Tibial artery (tissue), 4 donors: ENCODE measurements around the gene GABRR1.

Experiments used
- DNase-seq, 2 donors: peaks; one replicate each; pipeline ENCODE4 v3.0.0-alpha.2; 2019
- H3K27ac ChIP-seq, 2 donors: fragments of 200-600 bp; sonication (generic) in 1 of 2; 1 replicate in 1 of 2; 2 replicates in 1 of 2; pipeline ENCODE4 v1.5.1; 2018 to 2019; ENCODE audit warnings: mild to moderate bottlenecking in 1 of 2
- H3K27me3 ChIP-seq, 2 donors: fragments of 200-600 bp; sonication (generic) in 1 of 2; one replicate each; pipeline versions ENCODE4 v1.5.1 to v1.6.0; 2016 to 2019
- H3K36me3 ChIP-seq, 3 donors: fragments of 200-600 bp; sonication (generic) in 2 of 3; one replicate each; pipeline ENCODE4 v1.5.1; 2016 to 2019; ENCODE audit warnings: mild to moderate bottlenecking in 2 of 3
- H3K4me1 ChIP-seq, 4 donors: fragments of 200-600 bp; sonication (generic) in 2 of 4; 1 replicate in 3 of 4; 2 replicates in 1 of 4; pipeline ENCODE4 v1.5.1; 2016 to 2019
- H3K4me3 ChIP-seq, 2 donors: fragments of 200-600 bp; sonication (generic) in 1 of 2; 1 replicate in 1 of 2; 2 replicates in 1 of 2; pipeline ENCODE4 v1.5.1; 2018 to 2019; ENCODE audit warnings: mild to moderate bottlenecking in 2 of 2
- H3K9me3 ChIP-seq, 3 donors: fragments of 200-600 bp; sonication (generic) in 1 of 3; one replicate each; pipeline ENCODE4 v1.5.1; 2016 to 2019
- intact Hi-C: fragments of 100-400 bp; cut with DNase I; formaldehyde crosslinking; loops from one replicate; pipeline ENCODE4 v1.15.0; 2023; ENCODE audit warnings: low total_unique reads
- TF ChIP-seq, protein P1 (sequence below), 2 experiments: fragments of 200-600 bp in 1 of 2; fragments of 450-650 bp in 1 of 2; IDR thresholded peaks; one replicate each; pipeline ENCODE4 v1.5.1; 2017 to 2019; ENCODE audit warnings: antibody characterized with exemption in 2 of 2, mild to moderate bottlenecking in 1 of 2, moderate library complexity in 1 of 2

GABRR1 gene

DNA sequence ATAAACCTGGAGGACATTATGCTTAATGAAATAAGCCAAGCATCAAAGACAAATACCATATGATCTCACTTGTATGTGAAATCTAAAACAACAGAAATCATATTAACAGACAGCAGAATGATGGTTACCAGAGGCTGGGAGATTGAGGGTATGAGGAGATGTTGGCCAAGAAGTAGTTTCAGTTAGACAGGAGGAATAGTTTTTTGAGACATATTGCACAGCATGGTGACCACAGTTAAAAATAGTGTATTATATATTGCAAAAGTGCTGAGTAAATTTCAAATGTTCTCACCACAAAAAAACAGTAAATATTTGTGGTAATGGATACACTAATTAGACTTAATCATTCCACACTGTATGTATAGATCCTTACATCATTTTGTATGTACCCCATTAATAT, 1.8 kb downstream of the GABRR1 start:
- TF ChIP-seq, protein P1, sequence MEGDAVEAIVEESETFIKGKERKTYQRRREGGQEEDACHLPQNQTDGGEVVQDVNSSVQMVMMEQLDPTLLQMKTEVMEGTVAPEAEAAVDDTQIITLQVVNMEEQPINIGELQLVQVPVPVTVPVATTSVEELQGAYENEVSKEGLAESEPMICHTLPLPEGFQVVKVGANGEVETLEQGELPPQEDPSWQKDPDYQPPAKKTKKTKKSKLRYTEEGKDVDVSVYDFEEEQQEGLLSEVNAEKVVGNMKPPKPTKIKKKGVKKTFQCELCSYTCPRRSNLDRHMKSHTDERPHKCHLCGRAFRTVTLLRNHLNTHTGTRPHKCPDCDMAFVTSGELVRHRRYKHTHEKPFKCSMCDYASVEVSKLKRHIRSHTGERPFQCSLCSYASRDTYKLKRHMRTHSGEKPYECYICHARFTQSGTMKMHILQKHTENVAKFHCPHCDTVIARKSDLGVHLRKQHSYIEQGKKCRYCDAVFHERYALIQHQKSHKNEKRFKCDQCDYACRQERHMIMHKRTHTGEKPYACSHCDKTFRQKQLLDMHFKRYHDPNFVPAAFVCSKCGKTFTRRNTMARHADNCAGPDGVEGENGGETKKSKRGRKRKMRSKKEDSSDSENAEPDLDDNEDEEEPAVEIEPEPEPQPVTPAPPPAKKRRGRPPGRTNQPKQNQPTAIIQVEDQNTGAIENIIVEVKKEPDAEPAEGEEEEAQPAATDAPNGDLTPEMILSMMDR (IDR thresholded peaks at IDR 0.05) = no peak

DNA sequence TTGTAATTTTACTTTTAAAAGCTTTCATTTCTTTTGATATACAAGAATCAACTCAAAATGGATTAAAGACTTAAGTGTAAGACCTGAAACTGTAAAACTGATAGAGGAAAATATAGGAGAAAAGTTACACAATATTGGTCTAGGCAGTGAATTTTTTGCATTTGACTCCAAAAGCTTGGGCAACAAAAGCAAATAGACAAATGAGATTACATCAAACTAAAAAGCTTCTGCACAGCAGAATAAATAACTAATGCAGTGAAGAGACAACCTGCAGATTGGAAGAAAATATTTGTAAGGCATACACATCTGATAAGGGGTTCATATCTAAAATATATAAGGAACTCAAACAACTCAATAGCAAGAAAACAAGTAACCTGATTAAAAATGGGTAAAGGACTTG, 3.0 kb downstream of the GABRR1 start:
- intact Hi-C loops = no loop called here
- Histone ChIP-seq H3K4me1 (peaks cover 0 to 14% (median 9%) of the 10 kb centered on the region in 4 donors), H3K4me3 (no peak overlapping the region), H3K9me3 (no peaks in the 10 kb centered on the region), H3K36me3 (no peaks in the 10 kb centered on the region), H3K27me3 (no peaks in the 10 kb centered on the region), H3K27ac (no peak overlapping the region)
- TF ChIP-seq, protein P1 (IDR thresholded peaks at IDR 0.05) = no peak
- no peak for DNase-seq

More for the DNA sequence above, 1.8 kb downstream of the GABRR1 start:
- intact Hi-C loops = no loop called here
- H3K4me3 ChIP-seq = no peak overlapping the region
- peaks cover 0 to 14% (median 9%) of the 10 kb centered on the region in 4 donors for H3K4me1 ChIP-seq
- DNase-seq = no peak
- H3K9me3 ChIP-seq = no peaks in the 10 kb centered on the region
- H3K27ac ChIP-seq = no peak overlapping the region
- no peaks in the 10 kb centered on the region for H3K36me3 ChIP-seq
- H3K27me3 ChIP-seq = no peaks in the 10 kb centered on the region

- no peaks in the 10 kb centered on the region for H3K36me3 ChIP-seq
- intact Hi-C loops = no loop called here
- peaks cover 0 to 17% (median 7%) of the 10 kb centered on the region in 4 donors for H3K4me1 ChIP-seq
- DNase-seq = no peak
- TF ChIP-seq, protein P1 (IDR thresholded peaks at IDR 0.05) = no peak
- H3K27ac ChIP-seq = no peak overlapping the region
- no peak overlapping the region for H3K4me3 ChIP-seq
- no peaks in the 10 kb centered on the region for H3K27me3 ChIP-seq
- H3K9me3 ChIP-seq = no peaks in the 10 kb centered on the region
These were observed 4.7 kb downstream of the GABRR1 start for GRCh38 chr6:89212472-89212871.

- H3K9me3 ChIP-seq = no peaks in the 10 kb centered on the region
- intact Hi-C loops = no loop called here
- no peak for DNase-seq
- TF ChIP-seq, protein P1 (IDR thresholded peaks at IDR 0.05) = no peak
- no peak overlapping the region for H3K4me3 ChIP-seq
- no peaks in the 10 kb centered on the region for H3K36me3 ChIP-seq
- no peak overlapping the region for H3K27ac ChIP-seq
- H3K4me1 ChIP-seq = peaks cover 0 to 22% (median 12%) of the 10 kb centered on the region in 4 donors
- no peaks in the 10 kb centered on the region for H3K27me3 ChIP-seq
These were observed 7.7 kb downstream of the GABRR1 start for GRCh38 chr6:89209457-89209856.

DNA sequence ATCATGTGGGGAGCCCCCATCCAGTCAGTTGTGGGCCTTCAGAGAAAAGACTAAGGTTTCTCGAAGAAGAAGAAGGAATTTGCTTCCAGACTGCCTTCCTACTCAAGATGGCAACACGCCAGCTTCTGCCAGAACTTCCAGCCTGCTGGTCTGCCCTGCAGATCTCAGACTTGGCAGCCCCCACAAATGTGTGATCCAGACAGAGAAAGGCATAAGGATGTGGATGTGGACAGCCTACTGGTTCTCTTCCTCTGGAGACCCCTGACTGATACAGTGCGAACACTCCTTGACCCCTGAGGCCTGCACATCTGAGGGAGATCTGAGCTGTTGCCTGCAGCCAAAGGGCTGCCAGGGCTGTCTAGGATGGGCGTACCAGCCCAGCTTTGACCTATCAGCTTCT, 8.6 kb downstream of the GABRR1 start:
- H3K27ac ChIP-seq = no peak overlapping the region
- no peak overlapping the region for H3K4me3 ChIP-seq
- H3K9me3 ChIP-seq = no peaks in the 10 kb centered on the region
- intact Hi-C loops = no loop called here
- no peak for DNase-seq
- TF ChIP-seq, protein P1 (IDR thresholded peaks at IDR 0.05) = no peak
- no peaks in the 10 kb centered on the region for H3K36me3 ChIP-seq
- no peaks in the 10 kb centered on the region for H3K27me3 ChIP-seq
- H3K4me1 ChIP-seq = peaks cover 0 to 22% (median 12%) of the 10 kb centered on the region in 4 donors

GRCh38 chr6:89205819-89206218, 11.3 kb downstream of the GABRR1 start:
- no peaks in the 10 kb centered on the region for H3K27me3 ChIP-seq
- H3K9me3 ChIP-seq = no peaks in the 10 kb centered on the region
- intact Hi-C loops = no loop called here
- H3K4me3 ChIP-seq = no peak overlapping the region
- no peaks in the 10 kb centered on the region for H3K36me3 ChIP-seq
- peak in 1 of 2 donors; percentile 67 for DNase-seq
- TF ChIP-seq, protein P1 (IDR thresholded peaks at IDR 0.05) = no peak
- peak overlapping the region; percentile 26 to 55 for H3K27ac ChIP-seq
- H3K4me1 ChIP-seq = peaks cover 0 to 22% (median 12%) of the 10 kb centered on the region in 4 donors
